ENCODE results near the gene FKTN.

The FKTN gene

DNA sequence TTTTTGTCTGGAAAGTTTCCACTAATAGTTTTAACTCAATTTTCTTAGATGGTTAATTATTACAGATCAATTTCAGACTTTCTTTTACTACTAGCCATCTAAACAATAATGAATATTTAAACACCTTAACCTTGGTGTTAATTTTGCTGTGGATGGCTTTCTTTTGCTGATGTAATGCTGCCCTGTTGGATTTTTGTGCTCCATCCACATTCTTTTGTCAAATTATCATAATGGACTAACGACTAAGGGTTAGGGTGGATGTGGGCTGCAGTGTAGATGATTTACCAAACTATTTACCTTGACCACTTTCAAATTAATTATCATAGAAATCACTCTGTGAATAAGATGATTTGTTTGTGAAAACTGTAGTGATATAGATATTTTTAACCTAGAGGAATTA, 120.8 kb downstream of the FKTN start:
- no CpG with 5 or more reads among the region's 1 CpG for WGBS, 2 experiments (ENCODE audit: insufficient coverage in 2 of 2)

DNA sequence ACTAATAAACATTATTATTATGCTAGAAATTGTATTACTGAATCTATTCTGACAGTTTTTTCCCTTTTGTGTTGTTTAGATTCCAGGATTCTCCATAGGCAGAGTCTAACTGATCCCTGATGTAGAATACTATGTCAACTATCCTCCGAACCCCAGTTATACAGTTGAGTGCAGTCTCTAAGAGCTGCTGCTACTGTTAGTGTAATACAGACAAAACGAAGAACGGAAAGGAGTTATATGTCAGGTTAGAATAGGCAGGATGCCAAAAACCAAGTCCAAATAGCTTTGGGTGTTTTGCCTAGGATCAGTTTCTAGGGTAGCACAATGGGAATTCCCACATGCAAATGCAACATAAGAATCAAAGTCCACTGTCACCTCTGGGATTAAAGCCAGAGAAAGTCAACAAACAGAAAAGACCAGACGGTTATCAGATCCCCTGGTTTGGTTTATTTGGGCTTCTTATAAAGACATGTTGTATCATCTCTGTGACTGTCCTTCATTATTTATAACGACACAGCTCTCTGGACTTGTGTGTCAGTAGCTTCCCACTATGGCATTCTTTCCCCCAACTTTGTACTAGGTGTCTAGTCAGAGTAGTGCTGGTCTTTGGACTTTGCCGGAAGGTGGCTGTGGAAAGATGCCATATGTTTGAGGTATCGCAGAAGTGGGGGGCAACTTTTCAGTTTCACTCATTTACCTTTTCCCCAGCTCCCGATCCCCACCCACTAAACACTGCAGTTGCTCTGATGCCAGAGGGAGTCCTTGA, 121.5 kb downstream of the FKTN start:
- 94 to 100% methylated on average over 3 to 7 of the region's 8 CpGs for WGBS, 2 experiments (ENCODE audit: insufficient coverage in 2 of 2)
- H3K4me1 ChIP-seq (ENCODE audit: control insufficient read depth, insufficient read depth, low read length, poor library complexity, severe bottlenecking), result peaks cover 8% of the 10 kb centered on the region
- H3K36me3 ChIP-seq (ENCODE audit: control insufficient read depth, insufficient read depth, low read length), result no peaks in the 10 kb centered on the region
- no peak overlapping the region for H3K4me3 ChIP-seq (ENCODE audit: extremely low read depth, insufficient read depth, low read length, poor library complexity, severe bottlenecking)
- no peaks in the 10 kb centered on the region for H3K9me3 ChIP-seq (ENCODE audit: control insufficient read depth, low read length)
- H3K27ac ChIP-seq (ENCODE audit: low read depth, low read length, severe bottlenecking), result no peak overlapping the region

More for the DNA sequence above, 120.8 kb downstream of the FKTN start:
- no peak overlapping the region for H3K4me3 ChIP-seq (ENCODE audit: extremely low read depth, insufficient read depth, low read length, poor library complexity, severe bottlenecking)
- H3K36me3 ChIP-seq (ENCODE audit: control insufficient read depth, insufficient read depth, low read length), result no peaks in the 10 kb centered on the region
- H3K27ac ChIP-seq (ENCODE audit: low read depth, low read length, severe bottlenecking), result no peak overlapping the region
- peaks cover 8% of the 10 kb centered on the region for H3K4me1 ChIP-seq (ENCODE audit: control insufficient read depth, insufficient read depth, low read length, poor library complexity, severe bottlenecking)
- H3K9me3 ChIP-seq (ENCODE audit: control insufficient read depth, low read length), result no peaks in the 10 kb centered on the region

DNA sequence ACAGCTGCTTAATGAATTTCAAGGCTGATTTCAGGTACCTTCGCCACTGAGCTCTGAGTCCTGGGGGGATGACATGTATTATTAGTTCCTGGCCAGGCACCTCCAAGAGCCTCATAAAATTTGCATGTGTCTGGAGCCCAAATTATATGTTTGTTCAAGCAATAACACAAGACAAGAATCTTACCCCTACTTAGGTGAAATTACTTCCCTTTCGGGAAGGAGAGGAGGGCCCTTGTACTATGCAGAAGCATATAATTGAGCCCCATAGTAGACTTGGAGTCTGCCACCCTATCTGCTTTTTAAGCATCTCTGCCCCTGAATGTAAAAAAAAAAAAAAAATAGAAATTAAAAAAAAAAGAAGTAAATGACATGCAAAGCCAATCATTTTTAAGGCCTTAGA, 123.4 kb downstream of the FKTN start:
- WGBS, 2 experiments (ENCODE audit: insufficient coverage in 2 of 2), result 100% methylated on average over 1 of the region's 2 CpGs; no CpG with 5 or more reads in 1 of the 2 experiments
- no peak overlapping the region for H3K4me3 ChIP-seq (ENCODE audit: extremely low read depth, insufficient read depth, low read length, poor library complexity, severe bottlenecking)
- no peaks in the 10 kb centered on the region for H3K36me3 ChIP-seq (ENCODE audit: control insufficient read depth, insufficient read depth, low read length)
- peaks cover 8% of the 10 kb centered on the region for H3K4me1 ChIP-seq (ENCODE audit: control insufficient read depth, insufficient read depth, low read length, poor library complexity, severe bottlenecking)
- H3K9me3 ChIP-seq (ENCODE audit: control insufficient read depth, low read length), result no peaks in the 10 kb centered on the region
- H3K27ac ChIP-seq (ENCODE audit: low read depth, low read length, severe bottlenecking), result no peak overlapping the region

DNA sequence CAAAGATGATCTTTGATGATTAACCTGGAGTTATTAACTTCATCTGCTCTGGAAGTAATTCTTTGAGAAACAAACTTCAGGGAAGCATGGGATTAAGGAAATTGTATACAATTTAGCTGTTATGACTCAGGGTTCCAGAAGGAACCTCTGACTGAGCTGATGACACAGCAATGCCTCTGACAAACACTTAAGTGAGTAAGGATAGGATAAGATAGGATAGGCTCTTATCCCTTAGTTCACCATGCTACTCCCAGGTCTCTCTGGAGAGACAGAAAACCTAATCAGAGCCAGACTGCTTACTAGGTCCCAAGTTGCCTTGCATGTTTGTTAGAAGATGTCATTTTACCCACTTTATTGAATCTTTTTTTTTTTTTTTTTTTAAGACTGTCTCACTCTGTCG, 123.8 kb downstream of the FKTN start:
- H3K9me3 ChIP-seq (ENCODE audit: control insufficient read depth, low read length), result no peaks in the 10 kb centered on the region
- no CpG with 5 or more reads among the region's 1 CpG for WGBS, 2 experiments (ENCODE audit: insufficient coverage in 2 of 2)
- peaks cover 8% of the 10 kb centered on the region for H3K4me1 ChIP-seq (ENCODE audit: control insufficient read depth, insufficient read depth, low read length, poor library complexity, severe bottlenecking)
- no peak overlapping the region for H3K4me3 ChIP-seq (ENCODE audit: extremely low read depth, insufficient read depth, low read length, poor library complexity, severe bottlenecking)
- H3K36me3 ChIP-seq (ENCODE audit: control insufficient read depth, insufficient read depth, low read length), result no peaks in the 10 kb centered on the region
- no peak overlapping the region for H3K27ac ChIP-seq (ENCODE audit: low read depth, low read length, severe bottlenecking)

DNA sequence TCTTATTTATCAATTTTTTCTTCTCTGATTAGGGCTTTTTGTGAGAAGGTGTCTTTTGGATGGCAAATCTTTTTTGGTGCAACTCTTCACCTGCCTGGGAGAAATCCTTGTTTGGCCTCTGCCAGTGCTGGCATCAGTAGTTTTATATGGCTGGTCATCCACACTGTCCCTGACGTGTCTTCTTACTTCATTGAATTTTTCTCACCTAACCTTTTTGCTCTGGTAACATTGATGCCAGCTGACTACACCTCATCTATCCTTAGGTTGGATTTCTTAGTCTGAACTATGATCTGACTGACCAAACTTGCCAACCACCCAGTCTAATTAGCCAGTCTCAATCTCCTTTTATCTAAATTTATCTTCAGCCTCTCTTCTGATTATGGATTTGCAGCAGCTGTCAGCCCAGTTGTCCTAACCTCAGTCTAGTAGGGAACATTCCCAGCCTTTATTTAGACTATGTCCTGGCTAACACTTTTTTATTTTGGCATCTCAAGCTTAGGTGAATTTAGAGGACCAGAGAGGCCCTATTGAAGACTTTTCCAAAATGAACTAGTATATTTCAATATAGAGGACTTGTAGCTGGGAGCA, 125.9 kb downstream of the FKTN start:
- no peak overlapping the region for H3K4me3 ChIP-seq (ENCODE audit: extremely low read depth, insufficient read depth, low read length, poor library complexity, severe bottlenecking)
- WGBS, 2 experiments (ENCODE audit: insufficient coverage in 2 of 2), result 83 to 100% methylated on average over 1 of the region's 1 CpG
- H3K36me3 ChIP-seq (ENCODE audit: control insufficient read depth, insufficient read depth, low read length), result no peaks in the 10 kb centered on the region
- peaks cover 8% of the 10 kb centered on the region for H3K4me1 ChIP-seq (ENCODE audit: control insufficient read depth, insufficient read depth, low read length, poor library complexity, severe bottlenecking)
- H3K27ac ChIP-seq (ENCODE audit: low read depth, low read length, severe bottlenecking), result no peak overlapping the region
- H3K9me3 ChIP-seq (ENCODE audit: control insufficient read depth, low read length), result no peaks in the 10 kb centered on the region

DNA sequence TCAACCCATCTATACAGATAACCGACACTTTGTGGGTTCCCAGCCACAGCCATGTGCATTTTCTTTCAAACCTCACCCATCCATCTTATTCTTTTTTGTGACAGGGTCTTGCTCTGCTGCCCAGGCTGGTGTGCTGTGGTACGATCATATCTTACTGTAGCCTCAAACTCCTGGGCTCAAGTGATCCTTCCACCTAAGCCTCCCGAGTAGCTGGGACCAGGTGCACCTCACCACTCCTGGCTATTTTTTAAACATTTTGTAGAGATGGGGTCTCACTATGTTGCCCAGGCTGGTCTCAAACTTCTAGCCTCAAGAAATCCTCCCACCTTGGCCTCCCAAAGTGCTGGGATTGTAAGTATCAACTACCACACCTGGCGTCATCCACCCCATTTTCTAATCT, 129.0 kb downstream of the FKTN start:
- no peaks in the 10 kb centered on the region for H3K36me3 ChIP-seq (ENCODE audit: control insufficient read depth, insufficient read depth, low read length)
- no peaks in the 10 kb centered on the region for H3K9me3 ChIP-seq (ENCODE audit: control insufficient read depth, low read length)
- no peak overlapping the region for H3K4me3 ChIP-seq (ENCODE audit: extremely low read depth, insufficient read depth, low read length, poor library complexity, severe bottlenecking)
- WGBS, 2 experiments (ENCODE audit: insufficient coverage in 2 of 2), result 89 to 100% methylated on average over 2 to 4 of the region's 4 CpGs
- no peaks in the 10 kb centered on the region for H3K4me1 ChIP-seq (ENCODE audit: control insufficient read depth, insufficient read depth, low read length, poor library complexity, severe bottlenecking)
- H3K27ac ChIP-seq (ENCODE audit: low read depth, low read length, severe bottlenecking), result no peak overlapping the region
